H1 (cell line): ENCODE data around the gene STRIP2. TPM values are rescaled to one million over a fixed set of nuclear protein-coding genes. Genes with fewer than 3 reads are reported as not detected.

Source experiments
- CTCF ChIA-PET: fragments of 300-600 bp; sonication (Branson Sonifier 250); formaldehyde crosslinking; loops from one replicate; lab custom pipeline; 2021; ENCODE audit not compliant: partially characterized antibody; lab: Charles Lee
- POLR2A ChIA-PET: fragments of 300-600 bp; sonication (Branson Sonifier 250); formaldehyde crosslinking; loops from one replicate; lab custom pipeline; 2021; ENCODE audit warnings: inconsistent platforms; ENCODE audit not compliant: partially characterized antibody; lab: Charles Lee
- DNase-seq, 2 experiments: peaks; one replicate each; pipeline versions ENCODE4 v3.0.0 to v3.0.0-alpha.2; 2010 to 2022; ENCODE audit warnings: low spot score in 2 of 2, low read depth in 1 of 2, mixed read lengths in 1 of 2
- FAIRE-seq: peaks from 2 replicates; lab custom pipeline; 2011; peaks lifted over from hg19 to GRCh38; lab: Jason Lieb, UNC
- H2AFZ ChIP-seq: 2 replicates; pipeline ENCODE4 v1.8.1; 2012; ENCODE audit warnings: low read length, inconsistent platforms
- H2AK5ac ChIP-seq: 2 replicates; pipeline ENCODE4 v1.6.1; 2013; ENCODE audit warnings: low read depth, low read length
- H2BK120ac ChIP-seq: replicated peaks from 2 replicates; pipeline ENCODE3; 2013; ENCODE audit warnings: low read depth, low read length, inconsistent platforms
- H2BK12ac ChIP-seq: 2 replicates; pipeline ENCODE4 v1.6.1; 2013; ENCODE audit warnings: low read depth, low read length
- H2BK15ac ChIP-seq: 2 replicates; pipeline ENCODE4 v1.6.1; 2013; ENCODE audit warnings: low read length
- H2BK20ac ChIP-seq: 2 replicates; pipeline ENCODE4 v1.6.1; 2013; ENCODE audit warnings: low read length
- H2BK5ac ChIP-seq: 2 replicates; pipeline ENCODE4 v1.6.1; 2013; ENCODE audit warnings: low read depth, low read length
- H3K14ac ChIP-seq: 2 replicates; pipeline ENCODE4 v1.6.1; 2013; ENCODE audit warnings: inconsistent platforms; ENCODE audit not compliant: insufficient read length
- H3K18ac ChIP-seq: 2 replicates; pipeline ENCODE4 v1.6.1; 2013; ENCODE audit warnings: low read length; ENCODE audit errors: extremely low read depth
- H3K23ac ChIP-seq: 2 replicates; pipeline ENCODE4 v1.6.1; 2013; ENCODE audit warnings: inconsistent platforms; ENCODE audit not compliant: insufficient read length
- H3K23me2 ChIP-seq: 2 replicates; pipeline ENCODE4 v1.6.1; 2013; ENCODE audit warnings: low read depth, low read length
- H3K27ac ChIP-seq: 2 replicates; pipeline ENCODE4 v1.6.1; 2011; ENCODE audit warnings: low read depth, low read length, inconsistent platforms
- H3K27me3 ChIP-seq, 4 experiments: replicated peaks in 1 of 4; 1 replicate in 1 of 4; 2 replicates in 3 of 4; pipeline versions ENCODE4 v1.6.1 to v1.8.1; 2011 to 2013; ENCODE audit warnings: low read length in 3 of 4, mild to moderate bottlenecking in 3 of 4, inconsistent platforms in 2 of 4, mixed read lengths in 2 of 4, moderate library complexity in 1 of 4; ENCODE audit not compliant: control insufficient read depth in 3 of 4, insufficient read depth in 3 of 4; ENCODE audit errors: extremely low read depth in 1 of 4
- H3K36me3 ChIP-seq, 4 experiments: 2 replicates each; pipeline versions ENCODE4 v1.6.1 to v1.8.1; 2011 to 2013; ENCODE audit warnings: mild to moderate bottlenecking in 4 of 4, low read length in 3 of 4, moderate library complexity in 2 of 4, control low read depth in 1 of 4, inconsistent platforms in 1 of 4; ENCODE audit not compliant: insufficient read depth in 4 of 4, control insufficient read depth in 2 of 4
- H3K4ac ChIP-seq: replicated peaks from 2 replicates; pipeline ENCODE3; 2013; ENCODE audit warnings: low read length, low read depth, mixed read lengths, inconsistent platforms; ENCODE audit not compliant: insufficient read length
- H3K4me1 ChIP-seq, 4 experiments: replicated peaks in 1 of 4; 1 replicate in 1 of 4; 2 replicates in 3 of 4; pipeline versions ENCODE4 v1.6.1 to v1.8.1; 2011 to 2013; ENCODE audit warnings: low read length in 3 of 4, inconsistent platforms in 2 of 4, mixed read lengths in 1 of 4; ENCODE audit not compliant: insufficient read depth in 4 of 4, control insufficient read depth in 3 of 4
- H3K4me2 ChIP-seq, 2 experiments: 2 replicates each; pipeline versions ENCODE4 v1.6.1 to v1.8.1; 2011 to 2013; ENCODE audit warnings: low read depth in 2 of 2, low read length in 2 of 2, control low read depth in 1 of 2, inconsistent platforms in 1 of 2, mild to moderate bottlenecking in 1 of 2; ENCODE audit not compliant: insufficient read depth in 1 of 2
- H3K4me3 ChIP-seq, 4 experiments: fragments of 200-600, 300-600 bp in 1 of 4; sonication (generic), shearing (Covaris generic), sonication (Bioruptor Twin) in 1 of 4; 2 replicates each; pipeline versions ENCODE4 v1.5.1 to v1.8.1; 2011 to 2016; ENCODE audit warnings: low read length in 4 of 4, low read depth in 3 of 4, control low read depth in 2 of 4, inconsistent platforms in 2 of 4, mild to moderate bottlenecking in 2 of 4, mixed read lengths in 1 of 4, moderate library complexity in 1 of 4; ENCODE audit not compliant: insufficient read depth in 2 of 4; ENCODE audit errors: extremely low read depth in 1 of 4
- H3K56ac ChIP-seq: replicated peaks from 2 replicates; pipeline ENCODE3; 2013; ENCODE audit warnings: low read depth, mild to moderate bottlenecking, mixed read lengths, low read length, inconsistent platforms; ENCODE audit not compliant: insufficient read length
- H3K79me1 ChIP-seq: 2 replicates; pipeline ENCODE4 v1.6.1; 2013; ENCODE audit warnings: low read depth, low read length, control low read depth
- H3K79me2 ChIP-seq, 2 experiments: 2 replicates each; pipeline versions ENCODE4 v1.6.1 to v1.8.1; 2012 to 2013; ENCODE audit warnings: low read length in 2 of 2, mild to moderate bottlenecking in 2 of 2, inconsistent platforms in 1 of 2; ENCODE audit not compliant: insufficient read depth in 2 of 2, control insufficient read depth in 1 of 2
- H3K9ac ChIP-seq, 4 experiments: replicated peaks in 1 of 4; 1 replicate in 1 of 4; 2 replicates in 3 of 4; pipeline versions ENCODE4 v1.6.1 to v1.8.1; 2011 to 2013; ENCODE audit warnings: low read depth in 3 of 4, low read length in 3 of 4, control low read depth in 2 of 4, mild to moderate bottlenecking in 2 of 4, moderate library complexity in 2 of 4, inconsistent platforms in 1 of 4; ENCODE audit errors: extremely low read depth in 1 of 4
- H3K9me3 ChIP-seq, 2 experiments: 2 replicates each; pipeline versions ENCODE4 v1.6.1 to v1.8.1; 2012 to 2013; ENCODE audit warnings: mild to moderate bottlenecking in 2 of 2, moderate library complexity in 2 of 2, control low read depth in 1 of 2, inconsistent platforms in 1 of 2, low read depth in 1 of 2, low read length in 1 of 2, mixed read lengths in 1 of 2; ENCODE audit not compliant: insufficient read depth in 2 of 2
- H4K20me1 ChIP-seq, 2 experiments: replicated peaks in 1 of 2; 2 replicates each; pipeline versions ENCODE3 to v1.8.1; 2011 to 2013; ENCODE audit warnings: inconsistent platforms in 2 of 2, low read length in 2 of 2, mild to moderate bottlenecking in 1 of 2; ENCODE audit not compliant: insufficient read depth in 2 of 2, control insufficient read depth in 1 of 2
- H4K5ac ChIP-seq: 2 replicates; pipeline ENCODE4 v1.6.1; 2013; ENCODE audit warnings: low read length, low read depth, mixed read lengths, inconsistent platforms; ENCODE audit not compliant: insufficient read length
- H4K8ac ChIP-seq: 2 replicates; pipeline ENCODE4 v1.8.0; 2013; ENCODE audit warnings: mild to moderate bottlenecking, moderate library complexity, low read length, inconsistent platforms; ENCODE audit not compliant: insufficient read depth; ENCODE audit errors: extremely low read depth
- H4K91ac ChIP-seq: replicated peaks from 2 replicates; pipeline ENCODE3; 2013; ENCODE audit warnings: low read length, mixed read lengths, inconsistent platforms; ENCODE audit not compliant: insufficient read length
- CEBPB ChIP-seq: IDR thresholded peaks from 2 replicates; pipeline ENCODE4 v1.6.1; 2012; ENCODE audit warnings: low read depth, low read length
- EZH2 ChIP-seq: fragments of 200-600 bp; sonication (generic); IDR thresholded peaks from 2 replicates; pipeline ENCODE4 v1.7.1; 2012; ENCODE audit warnings: low read depth, mild to moderate bottlenecking, moderate library complexity, low read length, inconsistent platforms; ENCODE audit not compliant: severe bottlenecking
- GABPA ChIP-seq: IDR thresholded peaks from 2 replicates; pipeline ENCODE4 v1.6.1; 2011; ENCODE audit warnings: mild to moderate bottlenecking, low read length, moderate library complexity, borderline replicate concordance; ENCODE audit not compliant: insufficient read depth
- NANOG ChIP-seq: IDR thresholded peaks from 2 replicates; pipeline ENCODE4 v1.6.1; 2011; ENCODE audit warnings: low read length, low read depth, mild to moderate bottlenecking, inconsistent platforms; ENCODE audit not compliant: insufficient read depth, poor library complexity, severe bottlenecking
- POLR2AphosphoS5 ChIP-seq: IDR thresholded peaks from 2 replicates; pipeline ENCODE4 v1.6.1; 2011; ENCODE audit warnings: low read depth, low read length
- RBBP5 ChIP-seq: IDR thresholded peaks from 2 replicates; pipeline ENCODE4 v1.7.1; 2012; ENCODE audit warnings: low read depth, mild to moderate bottlenecking, inconsistent platforms, low read length, moderate library complexity, borderline replicate concordance
- TBP ChIP-seq: IDR thresholded peaks from 2 replicates; pipeline ENCODE4 v1.6.1; 2011; ENCODE audit warnings: low read depth, low read length, improper control_type of control experiment
- WGBS, 2 experiments: shearing (Covaris generic) in 1 of 2; methylation state at CpG; one replicate each; pipeline versions ENCODE4 v1.1.6 to v1.1.7; 2013 to 2015; ENCODE audit warnings: low lambda C conversion rate in 2 of 2, mixed read lengths in 2 of 2, inconsistent platforms in 1 of 2, low coverage in 1 of 2, missing lambda C conversion rate in 1 of 2; ENCODE audit not compliant: insufficient replicate concordance in 2 of 2, insufficient coverage in 1 of 2, insufficient read length in 1 of 2; ENCODE audit errors: extremely low coverage in 1 of 2, missing lambda C conversion rate in 1 of 2; 5-methylcytosine and 5-hydroxymethylcytosine counted together
- polyA plus RNA-seq, 7 experiments: library from polyadenylated mRNA; depleted of rRNA in 3 of 7; stranded (reverse) in 5 of 7; unstranded in 2 of 7; fragments of >200 nt in 5 of 7; fragments of 200-250 nt in 2 of 7; gene quantifications; 1 replicate in 5 of 7; 2 replicates in 1 of 7; 4 replicates in 1 of 7; pipeline versions ENCODE4 v1.2.1 to v1.2.3, GENCODE V29; 2011 to 2013; ENCODE audit warnings: missing spikeins in 2 of 7, mixed read lengths in 2 of 7
- total RNA-seq: library from RNA; stranded (reverse); fragmentation: NEBNext Ultra II Directional; extraction: Animal tissue kit (Norgen Biotek cat#: 25700); gene quantifications from 2 replicates; pipeline ENCODE4 v1.2.1, GENCODE V29; 2021

Gene STRIP2
- total and polyA plus RNA-seq, 2 of the 8 experiments (the other 6 are each of a cell fraction or from before 2014, with no cell fraction given) = 5.3 to 8.2 TPM

DNA sequence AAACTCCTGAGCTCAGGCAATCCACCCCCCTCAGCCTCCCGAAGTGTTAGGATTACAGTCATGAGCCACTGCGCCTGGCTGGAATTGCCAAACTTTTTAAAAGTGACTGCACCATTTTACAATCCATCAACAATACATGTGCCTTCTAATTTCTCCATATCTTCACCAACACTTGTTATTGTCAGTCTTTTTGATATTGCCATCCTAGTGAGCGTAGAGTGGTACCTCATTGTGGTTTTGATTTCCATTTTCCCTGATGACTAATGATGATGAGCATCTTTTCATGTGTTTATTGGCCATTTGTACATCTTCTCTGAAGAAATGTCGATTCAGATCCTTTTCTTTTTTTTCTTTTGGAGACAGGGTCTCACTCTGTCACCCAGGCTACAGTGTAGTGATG is 21.7 kb upstream of the STRIP2 start:
- Histone ChIP-seq H2BK15ac (no peak overlapping the region), H3K79me2 (no peaks in the 10 kb centered on the region), H3K4ac (no peak overlapping the region), H3K9ac (no peak overlapping the region), H3K27me3 (no peaks in the 10 kb centered on the region), H3K23ac (no peak overlapping the region), H4K8ac (no peak overlapping the region), H3K56ac (no peak overlapping the region), H2BK20ac (no peak overlapping the region), H4K91ac (no peak overlapping the region), H3K4me1 (no peaks in the 10 kb centered on the region), H2BK12ac (no peak overlapping the region), H3K4me3 (no peak overlapping the region), H2AFZ (no peak overlapping the region), H4K20me1 (no peaks in the 10 kb centered on the region), H2AK5ac (no peak overlapping the region), H3K4me2 (no peak overlapping the region), H3K18ac (no peak overlapping the region), H3K79me1 (no peaks in the 10 kb centered on the region), H3K23me2 (no peaks in the 10 kb centered on the region), H4K5ac (no peak overlapping the region), H3K14ac (no peak overlapping the region), H2BK120ac (no peak overlapping the region), H3K27ac (no peak overlapping the region), H2BK5ac (no peak overlapping the region), H3K36me3 (peaks cover 0 to 6% (median 3%) of the 10 kb centered on the region in 4 experiments; a peak in 3 of 8 replicates), H3K9me3 (no peaks in the 10 kb centered on the region)
- TF ChIP-seq NANOG (no peak), TBP (no peak), RBBP5 (no peak), EZH2 (no peak), CEBPB (no peak), POLR2AphosphoS5 (no peak), GABPA (no peak)
- ChIA-PET CTCF (interaction anchor here (0.6 to 2.7 kb wide), 3 partner anchors 45 to 194 kb away, joined by 3 to 8 read pairs (median 3); no protein-coding TSS in a partner anchor), POLR2A (no interaction called here)
- DNase-seq (no peak), FAIRE-seq (no peak)
- WGBS, 2 experiments = 86% methylated on average over 4 of the region's 4 CpGs; no CpG with 5 or more reads in 1 of the 2 experiments
